Measurements from ENCODE around the gene EPG5.
"Not testable (repeated sequence)": the region's sequence is repeated elsewhere in the genome, so short reads cannot be mapped to it uniquely, and the experiment has no call there.

Gene EPG5

GRCh38 chr18:45974088-45974536, 7.0 kb upstream of the EPG5 start:
- DNase-seq, result peak; percentile 32

DNA sequence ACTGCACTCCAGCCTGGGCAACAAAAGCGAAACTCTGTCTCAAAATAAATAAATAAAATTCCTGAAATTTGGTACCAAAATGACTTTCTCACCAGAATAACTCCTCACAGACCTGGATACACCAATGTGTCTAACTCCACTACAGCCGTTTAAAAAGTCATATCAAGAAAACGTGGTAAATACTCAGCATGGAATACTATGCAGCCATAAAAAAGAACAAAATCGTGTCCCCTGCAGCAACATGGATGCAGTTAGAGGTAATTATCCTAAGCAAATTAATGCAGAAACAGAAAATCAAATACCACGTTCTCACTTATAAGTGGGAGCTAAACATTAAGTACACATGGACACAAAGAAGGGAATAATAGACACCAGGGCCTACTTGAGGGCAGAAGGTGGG, 2.2 kb downstream of the EPG5 start:
- not testable (repeated sequence) for DNase-seq

- DNase-seq, result no peak
Measured at GRCh38 chr18:45962866-45963265, 4.3 kb downstream of the EPG5 start.

DNA sequence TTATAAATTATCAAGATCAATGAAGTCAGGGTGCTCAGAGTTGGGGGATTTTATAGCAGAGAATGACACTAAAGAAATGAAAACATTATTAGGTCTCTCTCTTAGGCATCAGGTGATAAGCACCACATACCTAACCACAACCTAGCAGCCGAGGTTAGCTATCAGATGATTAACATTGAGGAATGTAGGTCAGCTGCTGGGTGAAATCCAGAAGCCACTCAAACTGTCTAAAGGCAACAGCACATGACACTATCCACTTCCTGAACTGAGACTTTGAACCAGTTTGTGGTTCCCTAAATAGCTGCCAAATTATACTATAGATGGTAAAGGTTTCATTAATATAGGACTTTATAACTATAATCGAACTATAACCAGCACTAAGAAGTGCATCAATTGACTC, 4.7 kb downstream of the EPG5 start:
- no peak for DNase-seq

DNA sequence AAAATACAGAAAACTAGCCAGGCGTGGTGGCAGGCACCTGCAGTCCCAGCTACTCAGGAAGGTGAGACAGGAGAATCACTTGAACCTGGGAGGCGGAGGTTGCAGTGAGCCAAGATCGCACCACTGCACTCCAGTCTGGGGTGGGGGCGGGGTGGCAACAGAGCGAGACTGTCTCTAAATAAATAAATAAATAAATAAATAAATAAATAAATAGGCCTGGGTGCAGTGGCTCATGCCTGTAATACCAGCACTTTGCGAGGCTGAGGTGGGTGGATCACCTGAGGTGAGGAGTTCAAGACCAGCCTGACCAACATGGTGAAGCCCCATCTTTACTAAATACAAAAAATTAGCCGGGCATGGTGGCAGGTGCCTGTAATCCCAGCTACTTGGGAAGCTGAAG, 7.6 kb downstream of the EPG5 start:
- not testable (repeated sequence) for DNase-seq

- no peak for DNase-seq
Measured at GRCh38 chr18:45958730-45959129, 8.4 kb downstream of the EPG5 start.

DNA sequence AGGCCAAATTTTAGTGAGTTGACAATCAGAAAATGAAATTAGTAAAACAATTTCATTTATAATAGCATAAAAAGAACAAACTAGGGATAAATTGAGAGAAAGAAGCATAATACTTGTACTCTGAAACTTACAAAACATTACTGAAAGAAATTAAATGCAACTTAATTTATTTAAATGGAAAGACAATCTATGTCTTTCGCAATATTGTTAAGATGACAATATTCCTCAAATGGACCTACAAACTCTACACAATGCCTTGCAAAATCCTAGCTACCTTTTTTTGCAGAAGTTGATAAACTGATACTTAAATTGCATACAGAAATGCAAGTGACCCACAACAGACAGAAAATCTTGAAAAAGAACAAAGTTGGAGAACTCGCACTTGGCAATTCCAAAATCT, 9.1 kb downstream of the EPG5 start:
- no peak for DNase-seq

GRCh38 chr18:45957100-45957499, 10.0 kb downstream of the EPG5 start:
- no peak for DNase-seq

DNA sequence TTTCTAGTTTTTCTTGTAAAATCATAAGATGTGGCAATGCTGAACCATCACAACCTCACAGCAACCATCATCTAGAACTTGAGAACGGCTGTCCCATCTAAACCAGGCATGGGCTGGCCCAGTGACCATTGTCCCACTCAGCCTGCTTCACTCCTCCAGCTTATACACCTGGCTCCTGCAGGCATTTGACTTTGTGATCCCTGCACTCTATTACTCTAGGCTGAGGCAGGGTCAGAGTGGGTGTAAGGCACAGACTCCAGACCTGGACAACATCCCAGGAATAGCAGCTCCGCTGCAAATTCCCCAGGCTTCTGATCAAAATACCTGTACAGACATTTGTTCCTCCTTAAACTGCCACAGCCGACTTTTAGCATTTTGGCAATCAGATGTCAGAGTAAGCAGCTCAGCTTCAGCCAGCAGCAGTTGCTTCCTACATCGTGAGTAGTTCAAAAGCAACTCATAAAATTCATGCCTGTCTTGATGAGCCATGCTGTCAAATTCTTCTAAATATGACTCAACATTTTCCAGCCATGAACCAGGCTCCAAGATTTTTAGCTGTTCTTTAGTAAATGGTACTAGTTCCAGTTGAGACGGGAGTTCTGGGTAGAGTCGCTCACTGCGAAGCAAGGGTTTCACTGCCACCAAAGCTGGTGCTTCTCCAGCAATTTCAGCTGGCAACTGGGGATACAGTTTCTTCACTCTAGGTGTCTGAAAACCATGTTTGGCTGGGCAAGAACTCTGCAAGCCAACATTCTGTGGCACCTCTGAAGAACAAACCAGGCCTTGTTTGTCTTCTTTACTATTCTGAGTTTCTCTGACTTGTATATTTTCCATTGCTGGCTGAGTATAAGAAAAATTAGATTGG, 12.8 kb downstream of the EPG5 start:
- DNase-seq, result no peak

- no peak for DNase-seq
Measured at GRCh38 chr18:45951016-45951714, 16.0 kb downstream of the EPG5 start.

DNA sequence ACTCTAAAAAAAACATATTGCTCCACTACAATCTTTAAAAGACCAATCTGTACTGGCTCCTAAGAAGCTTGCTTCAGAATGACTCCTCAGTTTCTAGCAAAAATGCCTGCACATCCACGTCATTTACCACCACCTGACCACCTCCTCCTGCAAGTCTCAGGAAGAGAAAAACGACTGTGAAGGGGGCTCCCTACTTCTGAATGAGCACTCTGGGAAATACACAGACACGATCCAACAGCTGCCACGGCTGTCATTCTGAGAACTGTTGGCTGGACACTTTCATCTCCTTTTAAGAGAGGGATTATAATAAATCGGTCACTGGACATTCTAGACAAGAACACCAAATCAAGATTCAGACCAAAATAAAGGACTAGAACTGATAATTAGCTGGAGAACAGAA, 21.5 kb downstream of the EPG5 start:
- DNase-seq, result no peak

DNA sequence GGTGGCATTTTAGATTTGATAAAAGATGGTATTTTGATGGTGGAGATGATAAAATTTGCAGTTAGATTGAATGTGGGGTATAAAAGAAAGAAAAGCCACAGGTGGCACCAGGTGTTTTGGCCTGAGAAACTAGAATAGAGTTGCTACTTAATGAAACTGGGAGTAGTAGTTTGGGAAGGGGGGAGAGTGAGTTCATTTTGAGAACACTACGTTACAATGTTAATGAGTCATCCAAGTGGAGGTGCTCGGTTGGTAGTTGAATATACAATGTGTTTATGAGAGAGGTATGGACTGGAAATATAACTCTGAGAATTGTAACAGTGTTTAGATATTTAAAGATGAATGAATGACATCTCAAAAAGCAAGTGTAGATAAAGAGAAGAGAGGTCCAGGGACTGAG, 26.4 kb downstream of the EPG5 start:
- no peak for DNase-seq

GRCh38 chr18:45939236-45939635, 27.9 kb downstream of the EPG5 start:
- DNase-seq, result no peak

- DNase-seq, result no peak
Measured at GRCh38 chr18:45938488-45938935, 28.6 kb downstream of the EPG5 start.

- DNase-seq, result no peak
Measured at GRCh38 chr18:45935591-45936335, 31.4 kb downstream of the EPG5 start.

DNA sequence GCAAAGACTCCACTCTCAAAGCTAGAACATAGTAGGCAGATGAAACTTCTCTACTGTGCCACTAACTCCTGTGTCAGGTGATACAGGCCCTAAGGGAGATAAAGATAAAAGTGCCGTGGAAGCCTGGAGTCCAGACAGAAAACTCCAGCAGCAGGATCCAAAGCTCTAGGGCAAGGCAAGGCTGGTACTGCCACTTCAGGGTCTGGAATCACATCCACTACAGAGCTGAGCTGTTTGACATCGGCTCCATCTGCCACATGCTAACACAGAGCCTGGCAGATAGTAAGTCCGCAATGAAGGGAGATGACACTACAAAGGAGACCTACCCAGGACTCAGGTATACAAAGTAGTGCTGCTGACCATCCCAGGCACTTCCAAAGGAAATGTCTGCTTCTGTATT, 34.4 kb downstream of the EPG5 start:
- DNase-seq, result no peak

DNA sequence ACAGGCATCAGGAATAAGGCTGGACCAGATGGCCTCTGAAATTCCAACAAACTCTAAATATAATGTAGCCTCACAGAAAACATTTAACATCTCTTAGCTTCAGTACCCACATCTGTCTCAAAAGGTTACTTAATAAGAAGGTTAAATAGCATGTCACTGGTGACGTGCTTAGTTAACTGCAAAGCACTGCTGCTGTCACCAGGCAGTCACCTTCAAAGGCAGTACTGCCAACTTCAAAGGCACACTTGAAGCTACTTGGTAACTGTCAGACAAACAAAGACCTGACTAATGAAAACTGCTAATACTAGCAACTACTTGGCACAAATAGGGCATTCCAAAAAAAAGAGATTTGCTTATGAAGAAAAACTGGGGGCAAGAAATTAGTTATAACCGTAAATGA, 36.2 kb downstream of the EPG5 start:
- DNase-seq, result no peak

- no peak for DNase-seq
Measured at GRCh38 chr18:45926691-45927090, 40.4 kb downstream of the EPG5 start.

DNA sequence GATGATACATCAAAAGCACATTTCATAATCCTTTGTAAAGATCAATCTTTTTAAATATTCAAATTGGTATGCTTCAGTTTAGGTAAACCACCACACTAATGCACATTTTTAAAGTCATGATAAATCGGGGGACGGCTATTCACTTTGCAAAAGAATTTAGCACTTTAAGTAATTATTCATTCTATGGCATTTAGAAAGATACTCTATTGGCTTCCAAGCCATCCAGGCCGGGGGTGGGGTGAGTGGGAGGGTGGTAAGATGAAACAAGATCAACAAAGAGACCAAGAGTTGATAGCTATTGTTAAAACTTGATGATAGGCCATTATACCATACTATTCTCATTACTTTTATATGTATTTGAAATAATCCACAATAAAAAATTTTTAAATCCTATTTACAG, 41.0 kb downstream of the EPG5 start:
- no peak for DNase-seq

GRCh38 chr18:45923138-45923537, 44.0 kb downstream of the EPG5 start:
- DNase-seq, result no peak

GRCh38 chr18:45920367-45920766, 46.8 kb downstream of the EPG5 start:
- DNase-seq, result no peak

DNA sequence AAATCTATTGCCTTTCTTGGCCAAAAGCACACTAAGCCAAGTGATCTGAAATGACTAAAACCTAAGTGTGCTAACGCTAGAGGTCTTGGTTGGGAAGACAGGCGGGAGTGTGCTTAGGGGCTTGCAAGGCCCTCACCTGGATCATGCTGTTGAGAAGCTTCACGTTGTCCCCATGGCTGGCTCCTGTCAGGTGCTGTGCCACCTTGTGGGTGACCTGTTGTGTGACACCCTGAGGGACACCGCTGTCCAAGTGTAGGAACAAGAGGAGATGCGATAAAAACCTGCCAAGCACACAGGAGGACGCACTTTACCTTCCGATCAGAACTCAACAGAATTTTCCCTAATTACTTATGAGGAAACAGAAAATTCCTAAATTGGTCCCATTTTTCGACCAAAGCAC, 50.8 kb downstream of the EPG5 start:
- no peak for DNase-seq

DNA sequence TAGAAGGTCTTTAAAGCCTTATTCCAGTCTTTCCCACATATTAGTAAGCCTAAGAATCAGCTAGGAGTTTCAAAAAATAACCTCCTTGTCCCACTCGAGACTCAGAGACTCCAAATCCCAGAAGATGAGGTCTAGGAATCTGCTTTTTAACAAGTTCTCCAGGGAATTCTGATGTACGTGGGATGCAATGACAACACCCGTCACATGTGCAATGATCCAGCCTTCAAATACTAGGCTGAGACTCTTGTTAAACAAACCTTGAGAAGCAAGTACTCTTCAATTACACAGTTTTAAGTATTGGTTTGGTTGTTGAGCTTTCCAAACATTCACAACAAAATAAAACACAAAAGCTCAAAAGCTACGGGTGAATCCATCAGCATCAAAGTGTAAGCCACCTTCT, 53.9 kb downstream of the EPG5 start:
- DNase-seq, result no peak

Measured in KG1 (cell line).